Panc1 (cell line): ENCODE measurements around the gene SLC37A1. TPM values are rescaled to one million over a fixed set of nuclear protein-coding genes. Genes with fewer than 3 reads are reported as not detected.

Experiments used
- ATAC-seq: fragments of 200-7000 bp; cut with Tn5 transposase; 2 replicates; pipeline ENCODE4 v1.9.1; 2020; ENCODE audit warnings: mild to moderate bottlenecking, moderate library complexity
- BruUV-seq: library from RNA; stranded (reverse); fragments of 400-500 nt; replicated peaks from 2 replicates; lab custom pipeline; 2021; lab: Mats Ljungman, UMichigan
- CTCF ChIA-PET: fragments of 300-600 bp; sonication (Branson Sonifier 250); formaldehyde crosslinking; loops from one replicate; lab custom pipeline; 2022; ENCODE audit warnings: antibody characterized with exemption; lab: Charles Lee
- POLR2A ChIA-PET: fragments of 300-600 bp; sonication (Branson Sonifier 250); formaldehyde crosslinking; loops from one replicate; lab custom pipeline; 2022; ENCODE audit warnings: antibody characterized with exemption; lab: Charles Lee
- DNase-seq: peaks from one replicate; pipeline ENCODE4 v3.0.0-alpha.2; 2010; ENCODE audit warnings: low read depth, low spot score
- H3K27ac ChIP-seq: 2 replicates; pipeline ENCODE4 v1.5.1; 2011; ENCODE audit warnings: mild to moderate bottlenecking, low read length, inconsistent platforms
- H3K27me3 ChIP-seq: fragments of 200-500 bp; sonication (Bioruptor generic); 2 replicates; pipeline ENCODE4 v1.6.0; 2014; ENCODE audit warnings: low read length, inconsistent platforms; ENCODE audit not compliant: control insufficient read depth, insufficient read depth
- H3K36me3 ChIP-seq: fragments of 200-500 bp; sonication (Bioruptor generic); 2 replicates; pipeline ENCODE4 v1.5.1; 2014; ENCODE audit warnings: inconsistent platforms, mild to moderate bottlenecking, low read length, moderate library complexity; ENCODE audit not compliant: control insufficient read depth, insufficient read depth
- H3K4me1 ChIP-seq: 2 replicates; pipeline ENCODE4 v1.5.1; 2011; ENCODE audit warnings: inconsistent platforms, mild to moderate bottlenecking, low read length, moderate library complexity; ENCODE audit not compliant: control insufficient read depth, insufficient read depth
- H3K4me3 ChIP-seq, 2 experiments: 2 replicates each; pipeline ENCODE4 v1.5.1; 2011 to 2012; ENCODE audit warnings: low read depth in 2 of 2, low read length in 2 of 2, mild to moderate bottlenecking in 2 of 2, inconsistent platforms in 1 of 2, moderate library complexity in 1 of 2
- H3K9me3 ChIP-seq: fragments of 200-500 bp; sonication (Bioruptor generic); 2 replicates; pipeline ENCODE4 v1.5.1; 2014; ENCODE audit warnings: low read depth, mild to moderate bottlenecking, inconsistent platforms, low read length, moderate library complexity; ENCODE audit not compliant: control insufficient read depth, insufficient read depth
- CTCF ChIP-seq: fragments of 450-650 bp; IDR thresholded peaks from 2 replicates; pipeline ENCODE4 v1.5.1; 2017; ENCODE audit warnings: mild to moderate bottlenecking
- POLR2AphosphoS5 ChIP-seq: IDR thresholded peaks from 2 replicates; pipeline ENCODE4 v1.6.1; 2012; ENCODE audit warnings: mild to moderate bottlenecking, low read depth, low read length, moderate library complexity
- REST ChIP-seq, 2 experiments: IDR thresholded peaks; 2 replicates each; pipeline ENCODE4 v1.6.1; 2011 to 2012; ENCODE audit warnings: low read depth in 2 of 2, control low read depth in 1 of 2, low read length in 1 of 2, mild to moderate bottlenecking in 1 of 2, moderate library complexity in 1 of 2; ENCODE audit not compliant: insufficient read depth in 1 of 2
- SIN3A ChIP-seq: IDR thresholded peaks from 2 replicates; pipeline ENCODE4 v1.6.1; 2012; ENCODE audit warnings: low read depth, mild to moderate bottlenecking, low read length, moderate library complexity, borderline replicate concordance; ENCODE audit not compliant: insufficient read depth
- TCF7L2 ChIP-seq: IDR thresholded peaks from 2 replicates; pipeline ENCODE4 v1.6.1; 2011; ENCODE audit warnings: mild to moderate bottlenecking, low read depth, low read length, inconsistent platforms
- in situ Hi-C: cut with HindIII; loops from 2 replicates; pipeline ENCODE4 v1.10.0; 2016; ENCODE audit warnings: low sequenced_read_pairs, low pct_unique_long_range_greater_than_20kb
- intact Hi-C: fragments of 100-400 bp; cut with micrococcal nuclease; formaldehyde crosslinking; loops from one replicate; pipeline ENCODE4 v1.10.0; 2022; ENCODE audit not compliant: unreplicated experiment
- total RNA-seq: library from RNA; stranded (reverse); gene quantifications from one replicate; pipeline ENCODE4 v1.2.1, GENCODE V29; 2021; ENCODE audit not compliant: unreplicated experiment

SLC37A1 gene
- total RNA-seq, 1 experiment from 2014 or later: 7.7 TPM

- CTCF ChIA-PET: no interaction called here
- POLR2A ChIA-PET: no interaction called here
- intact Hi-C loops (loop anchor here (5.0 kb wide), 2 partner anchors 223 to 238 kb away; no protein-coding TSS in a partner anchor), in situ Hi-C loops (no loop called here)
- H3K27me3 ChIP-seq: no peaks in the 10 kb centered on the region
- H3K4me3 ChIP-seq: no peak overlapping the region
- no peak for TF ChIP-seq POLR2AphosphoS5
- TF ChIP-seq SIN3A: no peak
- TF ChIP-seq CTCF: no peak
- TF ChIP-seq TCF7L2: no peak
- TF ChIP-seq REST (IDR thresholded peaks at IDR 0.05; ENCODE audit: insufficient read depth in 1 of 2, low read depth in 2 of 2, low read length in 1 of 2): no peak
- BruUV-seq: no TSS peak
- DNase-seq (no peak), ATAC-seq (no peak)
- H3K27ac ChIP-seq: no peak overlapping the region
- no peaks in the 10 kb centered on the region for H3K36me3 ChIP-seq
- no peaks in the 10 kb centered on the region for H3K4me1 ChIP-seq
- no peaks in the 10 kb centered on the region for H3K9me3 ChIP-seq
These were observed 81.1 kb downstream of the SLC37A1 start for GRCh38 chr21:42594616-42595282.

- TF ChIP-seq TCF7L2 (no peak), REST (IDR thresholded peaks at IDR 0.05; ENCODE audit: insufficient read depth in 1 of 2, low read depth in 2 of 2, low read length in 1 of 2) (no peak), SIN3A (no peak), POLR2AphosphoS5 (no peak), CTCF (no peak)
- POLR2A ChIA-PET: no interaction called here
- in situ Hi-C loops: no loop called here
- Histone ChIP-seq H3K27me3 (no peaks in the 10 kb centered on the region), H3K36me3 (no peaks in the 10 kb centered on the region), H3K9me3 (no peaks in the 10 kb centered on the region), H3K4me3 (no peak overlapping the region), H3K4me1 (no peaks in the 10 kb centered on the region), H3K27ac (no peak overlapping the region)
- DNase-seq (no peak), ATAC-seq (no peak)
- CTCF ChIA-PET: no interaction called here
- BruUV-seq: no TSS peak
- intact Hi-C loops: no loop called here
These were observed 81.9 kb downstream of the SLC37A1 start for GRCh38 chr21:42595283-42596187.
